ENCODE data around the gene SLC51A.
A peak's percentile ranks its signal among the peaks of the same experiment; 100 is the strongest.

Gene SLC51A

DNA sequence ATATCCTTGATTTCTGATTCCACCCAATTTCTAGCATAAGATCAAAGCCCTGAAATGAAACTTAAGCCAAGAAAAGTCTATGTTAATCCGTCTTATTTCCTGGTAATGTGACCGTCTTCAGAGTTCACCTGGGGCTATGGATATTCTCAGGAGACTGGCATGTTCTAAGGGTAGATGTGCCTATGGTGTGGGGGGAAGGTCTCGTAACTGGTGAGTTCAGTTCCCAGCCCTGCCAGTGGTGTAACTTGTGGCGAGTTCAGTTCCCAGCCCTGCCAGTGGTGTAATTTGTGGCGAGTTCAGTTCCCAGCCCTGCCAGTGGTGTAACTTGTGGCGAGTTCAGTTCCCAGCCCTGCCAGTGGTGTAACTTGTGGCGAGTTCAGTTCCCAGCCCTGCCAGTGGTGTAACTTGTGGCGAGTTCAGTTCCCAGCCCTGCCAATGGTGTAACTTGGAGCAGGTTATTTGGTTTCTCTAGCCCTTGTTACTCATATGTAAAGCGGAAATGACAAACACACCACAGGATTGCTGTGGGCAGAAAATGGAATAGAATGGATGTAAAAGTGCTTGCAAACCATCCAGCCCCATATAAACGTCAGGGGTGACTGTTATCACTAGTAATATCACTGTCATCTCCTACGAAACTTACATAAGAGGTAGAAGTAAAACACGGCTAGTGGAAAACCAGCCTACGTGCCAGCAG is 30.4 kb downstream of the SLC51A start:
- DNase-seq = no peak

DNA sequence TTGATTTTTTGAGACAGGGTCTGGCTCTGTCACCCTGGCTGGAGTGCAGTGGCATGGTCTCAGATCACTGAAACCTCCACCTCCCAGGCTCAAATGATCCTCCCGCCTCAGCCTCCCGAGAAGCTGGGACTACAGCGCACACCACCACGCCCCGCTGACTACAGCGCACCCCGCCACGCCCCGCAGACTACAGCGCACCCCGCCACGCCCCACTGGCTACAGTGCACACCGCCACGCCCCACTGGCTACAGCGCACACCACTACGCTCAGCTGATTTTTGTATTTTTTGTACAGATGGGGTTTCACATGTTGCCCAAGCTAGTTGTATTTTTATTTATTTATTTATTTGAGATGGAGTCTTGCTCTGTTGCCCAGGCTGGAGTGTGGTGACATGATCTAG is 35.6 kb downstream of the SLC51A start:
- DNase-seq = no peak

DNA sequence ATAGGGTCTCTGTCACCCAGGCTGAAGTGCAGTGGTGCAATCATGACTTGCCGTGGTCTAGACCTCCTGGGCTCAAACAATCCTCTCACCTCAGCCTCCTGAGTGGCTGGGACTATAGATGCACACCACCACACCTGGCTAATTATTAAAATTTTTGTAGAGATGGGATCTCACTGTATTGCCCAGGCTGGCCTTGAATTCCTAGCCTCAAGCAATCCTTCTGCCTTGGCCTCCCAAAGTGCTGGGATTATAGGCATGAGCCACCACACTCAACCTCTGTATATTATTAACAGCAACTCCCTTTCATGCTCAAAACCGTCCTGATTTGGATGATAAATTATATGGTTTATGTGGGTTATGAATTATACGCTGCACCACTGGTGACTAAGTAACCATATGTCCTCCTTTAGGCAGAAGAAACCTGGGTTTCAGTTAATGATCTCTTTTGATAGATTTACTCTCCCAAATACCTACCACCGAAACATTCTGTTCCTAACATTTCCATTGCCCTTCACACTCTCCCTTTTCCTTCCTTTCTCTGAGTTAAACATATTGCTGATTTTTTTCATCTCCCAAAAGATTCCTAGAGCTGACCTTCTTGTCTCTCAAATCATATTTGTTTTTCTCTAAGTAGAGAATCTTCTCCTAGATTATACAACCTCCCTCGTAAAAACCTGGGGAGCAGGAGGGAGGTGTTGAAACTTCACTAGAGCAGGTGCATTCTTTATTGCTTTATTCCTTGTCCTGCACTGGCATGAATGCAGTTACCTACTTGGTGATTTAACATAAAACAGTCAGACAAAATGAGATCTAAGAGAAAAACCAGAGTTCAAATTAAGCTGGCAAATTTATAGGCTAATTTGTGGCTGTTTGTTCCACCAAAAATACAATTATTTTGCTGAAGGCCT is 38.3 kb downstream of the SLC51A start:
- DNase-seq = no peak

DNA sequence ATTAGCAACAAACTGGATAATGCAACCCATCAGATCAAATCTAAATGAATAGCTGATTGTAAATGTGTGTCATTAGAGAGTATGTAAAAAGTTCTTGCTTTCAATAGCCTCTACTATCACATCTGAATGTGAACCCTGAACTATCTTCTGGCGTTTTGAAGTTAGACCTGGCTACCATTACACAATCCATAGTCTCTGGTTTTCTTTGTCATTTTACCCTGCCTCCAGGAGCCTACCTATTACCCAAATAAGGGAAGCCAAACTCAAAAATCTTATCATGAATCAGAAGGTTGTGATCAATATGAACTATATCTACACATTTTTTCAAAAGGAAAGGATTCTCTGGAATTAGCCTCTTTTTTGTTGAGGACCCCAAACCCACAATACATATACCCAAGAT is 39.4 kb downstream of the SLC51A start:
- no peak for DNase-seq

DNA sequence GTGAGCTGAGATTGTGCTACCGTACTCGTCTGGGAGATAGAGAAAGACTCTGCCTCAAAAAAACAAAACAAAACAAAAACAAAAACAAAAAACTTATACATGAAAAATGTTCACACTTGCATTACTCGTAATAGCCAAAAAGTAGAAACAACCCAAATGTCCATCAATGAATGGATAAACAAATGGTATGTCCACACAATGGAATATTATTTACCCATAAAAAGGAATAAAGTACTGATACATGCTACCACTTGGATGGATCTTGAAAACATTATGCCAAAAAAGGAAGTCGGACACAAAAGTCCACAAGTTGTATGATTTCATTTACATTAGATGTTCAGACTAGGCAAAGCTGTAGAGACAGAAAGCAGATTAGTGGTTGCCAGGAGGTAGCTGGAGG is 44.5 kb downstream of the SLC51A start:
- DNase-seq = no peak

DNA sequence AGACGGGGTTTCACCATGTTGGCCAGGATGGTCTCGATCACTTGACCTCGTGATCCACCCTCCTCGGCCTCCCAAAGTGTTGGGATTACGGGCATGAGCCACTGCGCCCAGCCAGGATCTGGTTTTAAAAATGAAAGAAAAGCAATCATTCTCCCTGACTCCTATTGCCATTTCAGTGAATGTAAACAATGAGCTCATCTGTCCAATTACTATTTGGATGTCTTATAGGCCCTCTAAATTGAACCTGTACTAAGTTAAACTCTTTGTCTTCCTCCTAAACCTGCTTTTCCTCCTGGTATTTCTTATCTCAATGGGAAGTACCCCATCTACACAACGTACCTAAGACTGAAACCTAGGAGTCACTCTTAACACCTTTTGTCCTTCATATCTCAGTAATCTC is 47.5 kb downstream of the SLC51A start:
- DNase-seq = no peak

DNA sequence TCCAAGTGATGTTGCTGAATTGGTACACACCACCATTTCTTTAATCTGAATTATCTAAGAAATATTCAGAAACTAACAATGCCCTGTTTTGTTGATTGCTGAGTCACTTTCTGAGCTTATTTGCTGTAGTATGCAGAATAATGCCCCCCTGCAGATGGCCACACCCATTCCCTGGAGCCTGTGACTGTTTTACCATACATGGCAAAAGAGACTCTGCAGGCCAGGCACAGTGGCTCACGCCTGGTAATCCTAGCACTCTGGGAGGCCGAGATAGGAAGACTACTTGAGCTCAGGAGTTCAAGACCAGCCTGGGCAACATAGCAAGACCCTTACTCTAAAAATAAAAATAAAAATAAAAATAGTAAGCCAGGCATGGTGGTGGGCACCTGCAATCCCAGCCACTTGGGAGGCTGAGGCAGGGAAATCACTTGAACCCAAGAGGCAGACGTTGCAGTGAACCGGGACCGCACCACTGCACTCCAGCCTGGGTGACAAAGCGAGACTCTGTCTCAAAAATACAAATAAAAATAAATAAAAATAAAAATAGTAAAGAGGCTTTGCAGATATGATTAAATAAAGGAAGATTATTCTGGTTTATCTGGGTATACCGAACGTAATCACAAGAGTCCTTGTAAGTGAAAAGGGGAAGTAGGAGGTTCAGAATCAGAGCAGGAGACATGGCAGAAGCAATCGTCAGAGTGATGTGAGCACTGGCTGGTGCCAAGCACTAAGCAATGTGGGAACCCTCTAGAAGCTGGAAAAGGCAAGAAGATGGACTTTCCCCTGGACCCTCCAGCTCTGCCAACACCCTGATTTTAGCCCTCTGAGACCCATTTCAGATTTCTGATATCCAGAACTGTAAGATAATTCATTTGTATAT is 52.2 kb downstream of the SLC51A start:
- no peak for DNase-seq

DNA sequence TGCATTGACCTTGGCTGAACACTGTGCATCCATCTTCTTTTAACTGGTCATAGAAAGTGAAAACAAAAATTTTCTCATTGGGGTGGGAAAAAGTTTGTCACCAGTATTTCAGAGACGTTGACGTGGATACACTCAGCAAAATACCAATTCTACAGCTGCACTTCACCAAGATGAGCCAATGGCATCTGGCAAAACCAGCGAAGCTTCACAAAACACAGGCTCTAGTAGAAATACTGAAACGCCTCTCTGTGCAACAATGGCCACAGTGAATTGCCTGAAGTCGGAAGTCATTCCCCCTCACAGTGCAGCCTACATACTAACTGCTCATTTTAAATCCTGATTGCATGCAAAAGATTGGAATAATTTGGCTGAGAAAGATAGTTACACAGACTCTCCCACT is 54.2 kb downstream of the SLC51A start:
- DNase-seq = no peak

DNA sequence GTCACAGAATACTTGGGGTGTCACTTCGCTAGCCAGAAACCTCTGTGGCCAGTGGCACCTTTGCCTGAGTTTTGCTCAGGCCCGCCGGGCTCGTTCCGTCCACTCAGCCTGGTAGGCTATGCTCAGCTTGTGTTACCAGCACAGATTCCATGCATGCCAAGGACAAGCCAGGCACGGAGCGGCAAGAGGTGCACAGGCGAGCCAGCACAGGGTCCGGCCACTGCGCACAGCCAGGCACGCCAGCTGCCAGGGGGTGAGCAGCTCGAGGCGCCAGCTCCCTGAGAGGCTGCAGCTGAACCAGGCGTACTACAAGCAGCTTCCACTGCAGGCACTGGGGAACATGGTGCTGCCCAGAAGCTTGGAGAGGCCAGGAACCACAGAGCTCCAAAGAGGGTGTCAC is 56.5 kb downstream of the SLC51A start:
- no peak for DNase-seq

DNA sequence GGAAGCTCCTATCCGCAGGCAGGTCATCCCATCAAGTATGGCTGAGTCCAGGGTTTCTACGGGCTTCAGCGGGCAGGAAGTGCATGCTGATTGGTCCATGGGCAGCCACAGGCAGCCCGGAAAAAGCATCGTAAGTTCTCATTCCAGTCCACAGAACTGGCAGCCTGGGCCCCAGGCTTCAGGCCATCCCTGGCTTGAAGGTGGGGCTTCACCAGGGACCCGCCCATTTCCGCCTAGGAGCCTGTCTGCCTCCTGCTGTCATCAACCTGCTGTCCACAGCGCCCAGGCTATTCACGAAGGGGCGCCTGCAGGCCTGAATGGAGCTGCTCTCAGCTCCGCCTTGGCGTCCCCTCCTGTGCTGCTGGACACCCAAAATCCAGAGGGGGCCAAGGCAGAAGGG is 57.3 kb downstream of the SLC51A start:
- DNase-seq = no peak

DNA sequence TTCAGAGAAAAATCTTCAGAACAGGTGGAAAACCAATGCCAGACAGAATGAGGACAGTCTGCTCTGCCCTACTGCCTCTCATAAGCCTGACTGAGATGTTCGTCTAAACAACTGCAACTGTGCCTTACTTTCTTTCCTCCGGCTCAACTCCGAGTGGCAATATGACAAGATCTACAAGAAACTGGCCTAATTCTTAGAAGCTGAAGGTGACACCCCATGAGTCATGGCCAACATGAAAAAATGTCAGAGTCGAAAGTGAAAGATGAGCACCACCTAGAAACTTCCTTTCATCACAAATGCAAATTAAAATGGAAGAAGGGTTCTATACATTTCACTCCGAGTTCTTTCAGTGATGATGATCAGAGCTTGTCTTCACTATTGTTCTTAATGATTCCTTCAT is 58.3 kb downstream of the SLC51A start:
- no peak for DNase-seq

DNA sequence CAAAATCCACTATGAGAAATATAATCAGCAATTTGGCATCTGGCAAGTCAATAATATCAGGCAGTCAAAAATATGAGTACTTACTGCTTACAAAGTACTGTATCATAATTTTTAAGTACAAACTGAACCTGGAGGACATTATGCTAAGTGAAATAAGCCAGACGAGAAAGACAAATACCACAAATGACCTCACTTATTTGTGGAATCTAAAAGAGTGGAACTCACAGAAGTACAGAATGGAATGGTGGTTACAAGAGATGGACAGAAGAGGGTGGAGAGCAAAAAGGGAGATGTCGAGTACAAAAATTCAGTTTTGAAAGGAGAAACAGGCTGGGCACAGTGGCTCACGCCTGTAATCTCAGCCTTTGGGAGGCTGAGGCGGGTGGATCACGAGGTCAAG is 58.8 kb downstream of the SLC51A start:
- DNase-seq = no peak

DNA sequence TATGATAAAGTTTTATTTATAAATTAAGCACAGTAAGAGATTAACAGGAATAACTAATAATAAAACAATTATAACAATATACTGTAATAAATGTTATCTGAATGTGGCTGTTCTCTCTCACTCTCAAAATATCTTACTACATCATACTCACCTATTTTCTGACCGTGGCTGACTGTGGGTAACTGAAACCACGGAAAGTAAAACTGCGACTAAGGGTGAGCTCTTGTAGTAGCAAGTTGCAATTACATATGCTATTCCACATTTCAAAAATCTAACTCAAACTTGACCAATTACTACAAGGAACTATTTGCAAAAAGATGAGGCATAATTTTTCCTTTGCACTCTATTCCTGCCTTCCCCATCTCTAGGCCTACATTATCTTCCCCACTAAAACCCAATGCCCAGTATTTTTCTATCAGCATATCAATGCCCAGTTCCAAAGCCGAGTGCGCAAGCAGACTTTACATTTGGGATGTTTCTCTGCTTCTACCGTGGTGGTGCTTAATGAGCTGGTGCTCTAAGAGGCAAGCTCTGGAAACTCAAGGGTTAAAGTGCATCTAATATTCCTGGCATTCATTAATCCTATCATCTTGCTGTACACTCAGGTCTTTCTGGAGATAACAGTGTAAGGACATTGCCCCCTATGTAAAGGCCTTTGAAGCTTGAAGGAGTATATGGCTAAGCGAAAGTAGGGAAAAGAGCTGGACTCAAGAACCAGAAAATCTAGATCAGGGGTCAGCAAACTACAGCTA is 64.5 kb downstream of the SLC51A start:
- peak; percentile 41 for DNase-seq

DNA sequence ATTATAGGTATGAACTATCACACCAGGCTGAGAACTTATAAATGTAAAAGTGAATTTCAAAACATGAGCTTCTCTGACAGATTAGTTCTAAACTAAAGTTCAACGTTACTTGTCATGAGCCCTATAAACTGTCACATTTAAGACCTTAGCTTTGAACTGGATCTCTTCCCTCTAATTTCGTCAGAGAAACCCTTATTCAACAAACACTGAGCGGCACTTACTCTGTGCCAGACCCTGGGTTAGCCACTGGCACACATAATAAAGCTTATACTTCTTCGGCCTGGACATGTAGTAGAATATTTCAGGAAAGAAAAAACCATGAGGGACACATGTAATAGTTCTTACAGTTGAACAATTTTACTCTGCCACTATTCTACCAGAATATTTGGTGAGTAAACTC is 65.6 kb downstream of the SLC51A start:
- no peak for DNase-seq
